KMS-11 (cell line): Measurements from ENCODE around the gene ELMOD3.
"Not testable (repeated sequence)": the region's sequence is repeated elsewhere in the genome, so short reads cannot be mapped to it uniquely, and the experiment has no call there.

Experiments
- H2AFZ ChIP-seq: fragments of 200-600 bp; sonication (generic); 2 replicates; pipeline ENCODE4 v1.6.1; 2016; ENCODE audit warnings: antibody characterized with exemption, mixed run types, low read depth
- H3K27ac ChIP-seq: fragments of 200-600 bp; sonication (generic); 2 replicates; pipeline ENCODE4 v1.6.1; 2016; ENCODE audit warnings: mild to moderate bottlenecking, mixed run types
- H3K27me3 ChIP-seq: fragments of 200-600 bp; sonication (generic); 2 replicates; pipeline ENCODE4 v1.6.1; 2017; ENCODE audit warnings: mild to moderate bottlenecking, low read depth, mixed run types, moderate library complexity; ENCODE audit not compliant: insufficient read depth
- H3K36me3 ChIP-seq: fragments of 200-600 bp; sonication (generic); 2 replicates; pipeline ENCODE4 v1.6.1; 2017; ENCODE audit warnings: mild to moderate bottlenecking, mixed run types; ENCODE audit not compliant: insufficient read depth
- H3K4me1 ChIP-seq: fragments of 200-600 bp; sonication (generic); 2 replicates; pipeline ENCODE4 v1.6.1; 2016; ENCODE audit warnings: mild to moderate bottlenecking, low read depth, mixed run types; ENCODE audit not compliant: poor library complexity, severe bottlenecking
- H3K4me2 ChIP-seq: fragments of 200-600 bp; sonication (generic); 2 replicates; pipeline ENCODE4 v1.7.0; 2016; ENCODE audit warnings: mild to moderate bottlenecking, mixed run types
- H3K4me3 ChIP-seq: fragments of 200-600 bp; sonication (generic); IDR thresholded peaks from 2 replicates; pipeline ENCODE4 v1.6.1; 2017; ENCODE audit warnings: low read depth, low read length, mixed read lengths; ENCODE audit not compliant: insufficient read depth
- H3K79me2 ChIP-seq: fragments of 200-600 bp; sonication (generic); 2 replicates; pipeline ENCODE4 v1.6.1; 2016; ENCODE audit warnings: low read depth, mixed run types; ENCODE audit not compliant: insufficient read depth
- H3K9ac ChIP-seq: fragments of 200-600 bp; sonication (generic); 2 replicates; pipeline ENCODE4 v1.6.1; 2016; ENCODE audit warnings: mild to moderate bottlenecking, mixed run types
- H4K20me1 ChIP-seq: fragments of 200-600 bp; sonication (generic); 2 replicates; pipeline ENCODE4 v1.6.1; 2016; ENCODE audit warnings: mild to moderate bottlenecking, mixed run types; ENCODE audit not compliant: insufficient read depth
- CTCF ChIP-seq: fragments of 200-600 bp; sonication (generic); conservative IDR thresholded peaks from 2 replicates; pipeline ENCODE4 v1.6.1; 2017; ENCODE audit warnings: low read depth, mild to moderate bottlenecking, antibody characterized with exemption, low read length, moderate library complexity, mixed read lengths

The ELMOD3 gene

GRCh38 chr2:85377083-85377482 is 22.5 kb downstream of the ELMOD3 start:
- H3K36me3 ChIP-seq, result no peaks in the 10 kb centered on the region
- no peaks in the 10 kb centered on the region for H3K79me2 ChIP-seq
- no peak overlapping the region for H3K9ac ChIP-seq
- H4K20me1 ChIP-seq, result no peaks in the 10 kb centered on the region
- no peak overlapping the region for H2AFZ ChIP-seq
- H3K27ac ChIP-seq, result no peak overlapping the region
- H3K4me1 ChIP-seq, result no peaks in the 10 kb centered on the region
- no peak for TF ChIP-seq CTCF
- no peak overlapping the region for H3K4me2 ChIP-seq
- H3K4me3 ChIP-seq, result no peak overlapping the region
- H3K27me3 ChIP-seq, result no peaks in the 10 kb centered on the region

GRCh38 chr2:85378257-85378656 is 23.7 kb downstream of the ELMOD3 start:
- no peak overlapping the region for H2AFZ ChIP-seq
- H3K4me2 ChIP-seq, result no peak overlapping the region
- H3K36me3 ChIP-seq, result no peaks in the 10 kb centered on the region
- H3K9ac ChIP-seq, result no peak overlapping the region
- no peaks in the 10 kb centered on the region for H4K20me1 ChIP-seq
- no peak for TF ChIP-seq CTCF
- H3K4me1 ChIP-seq, result no peaks in the 10 kb centered on the region
- no peak overlapping the region for H3K4me3 ChIP-seq
- no peak overlapping the region for H3K27ac ChIP-seq
- no peaks in the 10 kb centered on the region for H3K27me3 ChIP-seq
- H3K79me2 ChIP-seq, result no peaks in the 10 kb centered on the region

- Histone ChIP-seq H2AFZ (no peak overlapping the region), H3K4me1 (no peaks in the 10 kb centered on the region), H3K9ac (no peak overlapping the region), H3K36me3 (no peaks in the 10 kb centered on the region), H3K79me2 (no peaks in the 10 kb centered on the region), H3K4me2 (no peak overlapping the region), H3K27ac (no peak overlapping the region), H3K4me3 (no peak overlapping the region), H4K20me1 (no peaks in the 10 kb centered on the region), H3K27me3 (no peaks in the 10 kb centered on the region)
- no peak for TF ChIP-seq CTCF
Measured at GRCh38 chr2:85380048-85380447, 25.5 kb downstream of the ELMOD3 start.

GRCh38 chr2:85383151-85383550 is 28.6 kb downstream of the ELMOD3 start:
- H3K9ac ChIP-seq, H3K27me3 ChIP-seq, H3K4me1 ChIP-seq, H3K4me3 ChIP-seq, H2AFZ ChIP-seq, H4K20me1 ChIP-seq, H3K79me2 ChIP-seq, H3K4me2 ChIP-seq, H3K36me3 ChIP-seq, H3K27ac ChIP-seq: not testable (repeated sequence)

- no peak overlapping the region for H3K27ac ChIP-seq
- no peak overlapping the region for H3K4me2 ChIP-seq
- TF ChIP-seq CTCF, result no peak
- H3K36me3 ChIP-seq, result no peaks in the 10 kb centered on the region
- no peaks in the 10 kb centered on the region for H4K20me1 ChIP-seq
- no peak overlapping the region for H2AFZ ChIP-seq
- H3K4me3 ChIP-seq, result no peak overlapping the region
- no peak overlapping the region for H3K9ac ChIP-seq
- no peaks in the 10 kb centered on the region for H3K27me3 ChIP-seq
- no peaks in the 10 kb centered on the region for H3K79me2 ChIP-seq
- no peaks in the 10 kb centered on the region for H3K4me1 ChIP-seq
Measured at GRCh38 chr2:85383850-85384249, 29.3 kb downstream of the ELMOD3 start.
